ENCODE results near the gene RBM39.
"Not testable (repeated sequence)": the region's sequence is repeated elsewhere in the genome, so short reads cannot be mapped to it uniquely, and the experiment has no call there.

The RBM39 gene

DNA sequence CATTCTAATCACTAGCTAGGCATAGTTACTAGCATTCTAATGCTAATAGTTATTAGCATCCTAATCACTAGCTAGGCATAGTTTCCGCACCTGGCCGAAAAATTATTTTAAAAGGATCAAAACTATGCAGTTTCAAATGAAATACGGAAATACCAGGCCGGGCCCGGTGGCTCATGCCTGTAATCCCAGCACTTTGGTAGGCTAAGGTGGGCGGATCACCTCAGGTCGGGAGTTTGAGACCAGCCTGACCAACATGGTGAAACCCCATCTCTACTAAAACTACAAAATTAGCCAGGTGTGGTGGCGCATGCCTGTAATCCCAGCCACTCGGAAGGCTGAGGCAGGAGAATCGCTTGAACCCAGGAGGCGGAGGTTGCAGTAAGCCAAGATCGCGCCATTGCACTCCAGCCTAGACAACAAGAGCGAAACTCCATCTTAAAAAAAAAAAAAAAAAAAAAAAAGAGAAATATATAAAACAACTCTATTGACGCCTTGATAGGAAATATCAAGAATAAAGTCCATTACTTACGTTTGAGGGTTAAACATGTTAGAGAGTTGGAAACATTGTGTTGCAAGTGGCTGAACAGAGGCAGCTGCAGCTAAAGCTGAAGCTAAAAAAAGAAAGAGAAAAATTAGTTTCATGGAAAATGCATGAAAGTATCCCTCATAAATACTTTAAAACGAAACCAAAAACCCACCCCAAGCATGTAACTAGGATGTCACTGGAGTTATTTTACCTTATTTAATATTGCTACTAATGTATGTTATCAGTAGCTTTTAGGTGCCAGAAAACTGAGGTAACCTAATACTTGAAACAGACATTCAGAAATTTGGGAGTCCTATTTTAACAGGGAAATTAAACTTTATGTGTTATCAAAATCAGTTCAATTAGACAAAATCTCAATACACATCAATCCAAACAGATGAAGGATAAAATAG lies 35.2 kb downstream of the RBM39 start:
- not testable (repeated sequence) for DNase-seq (ENCODE audit: low read depth in 2 of 2)

- not testable (repeated sequence) for DNase-seq (ENCODE audit: low read depth in 2 of 2)
Observed at GRCh38 chr20:35705894-35706293, 36.2 kb downstream of the RBM39 start.

- DNase-seq (ENCODE audit: low read depth in 2 of 2) = no peak
Observed at GRCh38 chr20:35704514-35705261, 37.4 kb downstream of the RBM39 start.

DNA sequence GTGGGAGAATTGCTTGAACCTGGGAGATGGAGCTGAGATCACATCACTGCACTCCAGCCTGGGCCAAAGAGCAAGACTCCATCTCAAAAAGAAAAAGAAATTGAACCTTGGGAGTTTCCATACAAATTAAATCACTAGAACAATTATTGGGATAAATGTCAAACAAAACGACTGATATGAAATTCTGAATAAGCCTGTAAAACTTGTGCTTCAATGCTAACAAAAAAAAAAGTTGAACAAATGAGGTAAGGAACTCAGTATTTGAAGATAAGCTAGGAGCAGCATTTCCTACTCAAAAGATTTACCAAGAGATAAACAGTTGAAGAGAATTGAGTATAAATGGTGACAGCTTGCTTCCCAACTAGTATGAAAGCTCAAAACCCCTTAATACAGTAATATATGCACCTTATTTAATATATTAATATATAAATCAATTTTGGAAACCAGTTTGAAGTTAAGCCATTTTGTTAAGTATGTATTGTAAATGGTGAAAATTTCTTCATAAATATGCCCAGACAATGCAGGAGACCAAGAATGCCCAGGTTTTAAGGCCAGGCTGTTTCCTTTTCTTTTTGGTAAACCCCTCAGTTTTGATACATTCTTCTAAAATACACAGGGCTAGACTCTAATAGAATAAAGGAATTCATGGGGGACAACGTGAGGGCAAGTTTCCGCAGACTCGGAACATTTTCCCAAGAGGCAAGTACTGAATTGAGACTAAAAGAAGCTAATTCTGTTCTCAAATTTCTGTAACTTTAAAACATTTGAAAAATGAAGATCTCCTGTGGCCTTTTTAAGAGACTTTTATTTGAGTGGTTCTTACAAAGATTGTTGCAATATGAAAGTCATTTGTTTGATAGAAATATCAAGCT lies 39.0 kb downstream of the RBM39 start:
- no peak for DNase-seq (ENCODE audit: low read depth in 2 of 2)

DNA sequence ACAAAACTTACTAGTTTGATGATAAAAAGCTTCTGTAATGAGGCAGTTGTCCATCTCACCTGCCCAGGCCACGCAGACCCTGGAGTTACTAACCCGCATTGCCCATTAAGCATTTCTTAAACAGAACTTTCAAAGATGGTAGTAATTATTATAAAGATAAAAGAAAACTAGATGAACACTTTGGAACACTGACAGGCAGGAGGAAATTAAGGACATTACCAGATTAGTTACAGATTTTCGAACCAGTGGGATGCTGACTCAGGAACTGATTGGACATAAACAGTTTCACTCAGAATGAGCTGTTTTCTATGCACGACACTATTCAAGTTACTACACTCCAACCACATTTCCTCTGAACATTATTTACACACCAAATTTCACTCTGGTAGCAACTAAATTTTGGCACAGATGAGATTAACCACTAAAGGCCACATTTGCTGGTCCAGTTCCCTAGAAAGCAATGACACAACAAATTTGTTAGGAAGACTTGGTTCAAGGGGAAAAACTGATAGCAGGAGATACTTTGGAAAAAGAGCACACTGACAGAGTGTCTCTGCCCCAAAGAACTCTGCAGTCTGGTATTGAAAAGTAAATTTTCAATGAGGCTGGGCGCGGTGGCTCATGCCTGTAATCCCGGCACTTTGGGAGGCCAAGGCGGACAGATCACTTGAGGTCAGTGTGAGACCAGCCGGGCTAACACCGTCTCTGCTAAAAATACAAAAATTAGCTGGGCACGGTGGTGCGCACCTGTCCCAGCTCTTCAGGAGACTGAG lies 39.8 kb downstream of the RBM39 start:
- DNase-seq (ENCODE audit: low read depth in 2 of 2) = no peak

GRCh38 chr20:35700625-35701148 lies 41.4 kb downstream of the RBM39 start:
- no peak for DNase-seq (ENCODE audit: low read depth in 2 of 2)

DNA sequence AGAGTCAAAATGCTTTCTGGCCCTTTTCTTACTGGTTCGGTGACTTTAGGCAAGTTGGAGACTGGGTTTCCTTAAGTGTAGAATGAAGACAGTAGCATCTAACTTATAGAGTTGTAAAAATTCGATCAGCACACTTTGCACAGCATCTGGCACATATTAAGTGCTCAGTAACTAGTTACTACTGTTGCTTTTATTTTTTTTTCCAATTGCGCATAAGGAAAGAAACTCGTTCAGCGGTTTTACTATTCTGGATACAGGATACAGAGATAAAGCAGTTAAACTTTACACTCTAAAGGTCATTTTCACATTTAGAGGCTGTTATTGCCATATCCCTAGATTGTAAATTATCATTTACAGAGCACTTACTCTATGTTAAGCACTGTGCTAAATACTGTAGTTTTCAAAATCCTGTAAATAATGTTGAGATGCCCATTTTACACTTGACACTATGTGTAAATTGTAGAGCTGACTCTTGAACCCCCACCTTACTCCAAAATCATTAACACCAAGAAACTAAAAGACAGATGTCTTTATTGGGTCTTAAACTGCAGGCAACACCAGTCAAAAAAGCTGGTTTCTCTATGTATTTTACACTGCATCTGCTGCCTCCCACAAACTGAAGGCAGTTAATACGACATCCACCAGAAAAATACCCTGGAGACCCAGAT lies 42.0 kb downstream of the RBM39 start:
- DNase-seq (ENCODE audit: low read depth in 2 of 2) = no peak

DNA sequence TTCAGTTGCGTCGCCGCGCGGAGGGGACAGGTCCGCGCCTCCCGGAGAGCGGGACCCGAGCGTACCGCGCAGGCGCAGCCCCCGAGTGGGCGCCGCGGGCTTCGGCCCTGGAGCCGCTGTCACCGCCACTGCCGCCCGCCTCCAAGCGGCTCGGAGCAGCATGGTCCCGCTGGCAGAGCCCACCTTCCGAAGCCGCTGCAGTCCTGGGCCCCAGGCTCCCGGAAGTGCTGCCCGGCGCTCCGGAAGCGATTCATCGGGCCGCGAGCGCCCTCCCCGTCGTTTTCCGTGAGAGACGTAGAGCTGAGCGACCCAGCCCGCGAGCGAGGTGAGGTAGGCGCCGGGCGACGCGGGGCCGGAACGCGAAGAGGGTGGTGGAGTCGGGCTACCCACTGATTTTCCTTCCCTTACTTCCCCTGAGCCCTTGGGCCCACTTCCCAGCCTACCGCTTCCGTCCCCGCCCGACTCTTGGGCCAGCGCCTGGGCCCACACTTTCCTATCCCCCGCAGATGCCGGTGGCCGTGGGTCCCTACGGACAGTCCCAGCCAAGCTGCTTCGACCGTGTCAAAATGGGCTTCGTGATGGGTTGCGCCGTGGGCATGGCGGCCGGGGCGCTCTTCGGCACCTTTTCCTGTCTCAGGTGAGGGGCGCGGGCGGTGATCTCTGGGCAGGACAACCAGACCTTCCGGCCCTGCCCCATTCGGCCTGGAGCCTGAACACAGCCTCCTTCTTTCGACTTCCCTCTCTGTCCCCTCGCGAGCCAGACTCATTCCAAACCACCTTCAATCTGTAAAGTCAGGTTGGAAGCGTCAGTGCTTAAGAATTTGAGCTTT lies 42.7 kb downstream of the RBM39 start, which contains the start of the genes NFS1 and ROMO1:
TSS of gene NFS1 (minus strand) at position 226 of the 830 bp plus-strand sequence. CDS start at position 162, 64 bp downstream.
TSS of gene ROMO1 (plus strand) at position 279 of the 830 bp plus-strand sequence. CDS start at position 507, 228 bp downstream.
- peak; percentile 66 to 75 for DNase-seq (ENCODE audit: low read depth in 2 of 2)

DNA sequence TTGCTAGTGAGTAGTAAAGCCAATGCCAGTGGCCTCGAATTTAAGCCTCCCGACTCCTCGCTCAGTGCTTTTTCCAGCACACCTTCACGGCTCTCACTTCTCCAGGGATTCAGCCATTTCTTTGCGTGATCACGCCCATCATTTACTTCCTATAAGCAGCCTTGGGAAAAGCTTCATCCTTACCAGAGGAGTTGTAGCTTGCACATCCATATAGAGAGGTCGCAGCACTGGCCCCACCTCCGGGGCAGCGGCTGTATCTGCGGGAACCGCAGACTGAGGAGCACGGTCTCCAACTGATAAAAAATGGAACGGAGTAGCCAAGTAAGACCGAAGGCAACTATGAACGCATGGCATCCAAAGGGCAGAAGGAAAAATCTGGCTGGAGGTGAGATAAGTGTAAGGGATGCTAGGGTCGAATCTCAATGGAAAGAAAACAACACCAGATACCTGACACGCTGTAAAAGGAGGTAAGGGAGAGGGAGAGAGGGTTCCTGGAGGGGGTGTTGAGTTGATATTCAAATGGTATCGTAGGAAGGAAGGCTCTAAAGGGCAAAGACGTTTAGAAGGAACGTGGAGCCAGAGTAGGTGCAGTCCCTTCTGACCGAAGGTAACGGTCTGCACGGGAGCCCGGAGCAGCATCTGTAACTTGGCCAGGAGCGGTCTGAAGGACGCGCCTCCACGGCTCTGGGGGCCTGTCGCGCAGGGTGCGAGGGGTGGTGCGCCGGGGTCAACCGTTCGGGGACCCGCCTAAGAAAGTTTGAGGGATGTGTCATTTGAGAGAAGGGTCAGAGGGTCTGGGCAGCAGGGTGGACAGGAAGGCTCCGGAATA lies 43.5 kb downstream of the RBM39 start:
- DNase-seq (ENCODE audit: low read depth in 2 of 2) = no peak

DNA sequence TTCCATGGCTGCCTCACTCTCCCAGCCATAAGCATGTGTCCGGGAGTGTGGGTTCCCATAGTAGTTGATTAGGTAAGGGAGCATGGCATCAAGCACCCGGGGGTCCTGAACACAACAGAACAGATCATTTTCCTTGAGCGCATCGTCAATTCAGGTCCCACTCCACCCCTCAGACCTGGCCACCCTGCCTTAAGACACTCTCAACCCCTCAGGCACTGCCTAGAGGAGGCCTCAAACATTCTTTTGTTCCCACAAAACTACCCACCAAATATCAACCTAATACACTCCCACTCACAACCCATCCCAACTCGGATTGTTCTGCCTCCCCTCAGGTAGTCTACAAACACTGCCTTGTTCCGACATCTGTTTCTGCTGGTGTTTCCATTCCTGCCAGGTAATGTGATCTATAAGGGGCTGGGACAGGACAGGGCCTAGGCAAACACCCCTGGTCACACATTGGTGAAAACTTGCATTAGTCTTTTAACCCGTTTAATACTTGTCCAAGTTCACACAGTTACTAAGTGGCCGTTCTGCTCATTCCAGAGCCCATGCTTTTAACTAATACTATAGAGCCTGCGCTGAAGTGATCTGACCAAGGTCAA lies 44.3 kb downstream of the RBM39 start:
- DNase-seq (ENCODE audit: low read depth in 2 of 2) = no peak

GRCh38 chr20:35695978-35696377 lies 46.1 kb downstream of the RBM39 start:
- no peak for DNase-seq (ENCODE audit: low read depth in 2 of 2)

DNA sequence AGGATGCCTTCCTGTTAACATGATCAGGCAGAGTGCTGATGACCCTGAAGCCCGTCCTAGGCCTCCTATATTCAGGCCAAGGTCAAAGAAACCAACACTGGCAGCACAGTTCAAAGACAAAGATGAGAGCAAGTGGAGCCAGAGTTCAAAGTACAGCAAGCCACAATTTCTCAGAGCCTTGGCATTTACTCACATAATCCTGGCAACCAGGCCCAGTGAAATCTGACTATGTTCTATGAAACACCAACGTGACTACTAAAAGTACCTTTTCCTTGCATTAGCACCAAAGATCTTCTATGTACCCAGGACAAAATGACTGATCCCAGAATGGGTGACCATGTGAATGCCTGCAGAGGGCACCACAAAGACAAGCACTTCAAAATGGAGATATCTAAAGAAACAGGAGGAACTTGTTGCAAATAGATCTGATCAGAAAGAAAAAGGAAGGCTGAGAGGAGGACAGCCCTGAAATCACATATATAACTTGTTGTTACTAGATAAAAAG lies 46.8 kb downstream of the RBM39 start:
- DNase-seq (ENCODE audit: low read depth in 2 of 2) = no peak

DNA sequence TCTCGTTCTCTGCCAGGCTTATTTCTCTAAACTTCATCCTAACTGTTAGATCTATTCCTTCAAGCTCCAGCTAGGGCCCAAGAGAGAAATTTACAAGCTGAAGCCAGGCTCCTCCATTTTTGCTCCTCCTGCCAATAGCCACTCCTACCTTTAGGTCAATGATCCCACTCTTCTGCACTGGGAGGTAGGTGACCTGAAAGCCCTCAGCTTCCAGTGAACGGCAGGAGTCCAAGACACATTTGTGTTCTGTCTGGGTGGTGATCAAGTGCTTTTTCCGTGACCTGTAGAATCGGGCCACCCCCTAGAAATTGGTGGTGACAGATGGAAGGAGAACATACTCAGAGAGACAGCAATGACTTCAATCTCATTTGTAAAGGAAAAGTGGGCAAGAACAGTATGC lies 51.8 kb downstream of the RBM39 start:
- no peak for DNase-seq (ENCODE audit: low read depth in 2 of 2)

- not testable (repeated sequence) for DNase-seq (ENCODE audit: low read depth in 2 of 2)
Observed at GRCh38 chr20:35686872-35687271, 55.2 kb downstream of the RBM39 start.

GRCh38 chr20:35685368-35685767 lies 56.7 kb downstream of the RBM39 start:
- DNase-seq (ENCODE audit: low read depth in 2 of 2) = not testable (repeated sequence)

DNA sequence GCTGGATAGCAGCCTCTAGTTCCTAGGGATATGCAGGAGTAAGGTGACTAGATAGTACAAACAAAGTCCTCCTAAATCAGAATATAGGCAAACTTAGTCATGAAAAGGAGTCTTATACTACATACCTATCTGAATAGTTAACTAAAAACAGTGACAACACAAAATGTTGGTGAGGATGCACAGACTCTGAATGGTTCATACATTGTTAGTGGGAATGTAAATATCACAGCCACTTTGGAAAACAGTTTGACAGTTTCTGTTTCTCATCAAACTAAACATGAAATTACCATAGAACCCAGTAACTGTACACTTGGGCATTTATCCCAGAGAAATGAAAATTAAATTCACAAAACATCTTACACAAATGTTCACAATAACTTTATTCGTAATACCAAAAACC lies 60.1 kb downstream of the RBM39 start:
- DNase-seq (ENCODE audit: low read depth in 2 of 2) = no peak

- DNase-seq (ENCODE audit: low read depth in 2 of 2) = no peak
Observed at GRCh38 chr20:35680452-35681183, 61.4 kb downstream of the RBM39 start.
